ENCODE measurements around the gene PTPRG. TPM values are rescaled to one million over a fixed set of nuclear protein-coding genes. Genes with fewer than 3 reads are reported as not detected.

Gene PTPRG
- total RNA-seq, 2 donors from 2014 or later, result 76.5 to 108 TPM

GRCh38 chr3:61938878-61939549 is 377.6 kb downstream of the PTPRG start:
- no peak overlapping the region for H3K4me3 ChIP-seq (ENCODE audit: low read length)
- H3K27ac ChIP-seq (ENCODE audit: low read depth, low read length), result no peak overlapping the region
- H3K4me1 ChIP-seq (ENCODE audit: control insufficient read depth, insufficient read depth, low read length), result peaks cover 7% of the 10 kb centered on the region
- H3K36me3 ChIP-seq (ENCODE audit: control insufficient read depth, insufficient read depth, low read length), result no peaks in the 10 kb centered on the region
- Mint-ChIP-seq H3K27ac (no peak overlapping the region), H3K9me3 (peaks cover 7% of the 10 kb centered on the region), H3K36me3 (ENCODE audit: low read depth) (peaks cover 22% of the 10 kb centered on the region), H3K27me3 (ENCODE audit: insufficient read depth) (peaks cover 6% of the 10 kb centered on the region), H3K4me3 (no peak overlapping the region), H3K4me1 (peaks cover 15% of the 10 kb centered on the region)
- no peak for DNase-seq
- peaks cover 21% of the 10 kb centered on the region for H3K9me3 ChIP-seq (ENCODE audit: control insufficient read depth, low read length)
- H3K9ac ChIP-seq (ENCODE audit: extremely low read depth, low read length, poor library complexity, severe bottlenecking), result no peak overlapping the region
- 93 to 95% methylated on average over 7 to 9 of the region's 9 CpGs for WGBS, 2 experiments (ENCODE audit: insufficient coverage in 1 of 2, insufficient read length in 1 of 2)
- no peaks in the 10 kb centered on the region for H3K27me3 ChIP-seq (ENCODE audit: control insufficient read depth, insufficient read depth, low read length, poor library complexity, severe bottlenecking)
- TF ChIP-seq CTCF (conservative IDR thresholded peaks at IDR 0.05), result no peak

DNA sequence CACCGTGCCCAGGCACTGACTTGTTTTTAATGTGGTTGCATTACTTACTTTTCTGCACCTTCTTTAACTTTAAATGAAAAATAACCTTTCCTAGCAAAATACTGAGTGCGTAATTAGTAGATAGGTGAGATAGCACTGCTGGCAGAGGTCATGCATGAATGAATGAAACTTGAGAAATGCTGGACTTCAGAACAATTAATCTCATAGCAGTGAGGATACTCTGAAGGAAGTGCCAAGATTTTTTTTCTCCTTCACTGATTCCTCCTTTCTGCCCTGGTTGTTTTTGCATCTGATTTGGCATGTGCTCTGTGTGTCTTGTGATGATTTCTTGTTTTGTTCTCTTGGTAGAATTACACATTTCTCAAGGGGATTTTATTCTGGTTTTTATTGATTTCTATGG is 378.9 kb downstream of the PTPRG start:
- peaks cover 11% of the 10 kb centered on the region for H3K36me3 Mint-ChIP-seq (ENCODE audit: low read depth)
- no peaks in the 10 kb centered on the region for H3K36me3 ChIP-seq (ENCODE audit: control insufficient read depth, insufficient read depth, low read length)
- no peak overlapping the region for H3K9ac ChIP-seq (ENCODE audit: extremely low read depth, low read length, poor library complexity, severe bottlenecking)
- H3K4me1 Mint-ChIP-seq, result peaks cover 23% of the 10 kb centered on the region
- peaks cover 6% of the 10 kb centered on the region for H3K27me3 Mint-ChIP-seq (ENCODE audit: insufficient read depth)
- no peak for TF ChIP-seq CTCF (conservative IDR thresholded peaks at IDR 0.05)
- H3K27ac Mint-ChIP-seq, result no peak overlapping the region
- peaks cover 7% of the 10 kb centered on the region for H3K4me1 ChIP-seq (ENCODE audit: control insufficient read depth, insufficient read depth, low read length)
- no peaks in the 10 kb centered on the region for H3K9me3 Mint-ChIP-seq
- no peaks in the 10 kb centered on the region for H3K27me3 ChIP-seq (ENCODE audit: control insufficient read depth, insufficient read depth, low read length, poor library complexity, severe bottlenecking)
- H3K9me3 ChIP-seq (ENCODE audit: control insufficient read depth, low read length), result peaks cover 10% of the 10 kb centered on the region
- H3K27ac ChIP-seq (ENCODE audit: low read depth, low read length), result no peak overlapping the region
- no peak overlapping the region for H3K4me3 ChIP-seq (ENCODE audit: low read length)
- no peak overlapping the region for H3K4me3 Mint-ChIP-seq
- DNase-seq, result no peak
- 90 to 100% methylated on average over 1 to 2 of the region's 2 CpGs for WGBS, 2 experiments (ENCODE audit: insufficient coverage in 1 of 2, insufficient read length in 1 of 2)

- no peak for DNase-seq
- Histone ChIP-seq H3K4me3 (ENCODE audit: low read length) (no peak overlapping the region), H3K27me3 (ENCODE audit: control insufficient read depth, insufficient read depth, low read length, poor library complexity, severe bottlenecking) (no peaks in the 10 kb centered on the region), H3K9me3 (ENCODE audit: control insufficient read depth, low read length) (peaks cover 10% of the 10 kb centered on the region), H3K9ac (ENCODE audit: extremely low read depth, low read length, poor library complexity, severe bottlenecking) (no peak overlapping the region), H3K27ac (ENCODE audit: low read depth, low read length) (no peak overlapping the region), H3K36me3 (ENCODE audit: control insufficient read depth, insufficient read depth, low read length) (no peaks in the 10 kb centered on the region), H3K4me1 (ENCODE audit: control insufficient read depth, insufficient read depth, low read length) (no peaks in the 10 kb centered on the region)
- no peak for TF ChIP-seq CTCF (conservative IDR thresholded peaks at IDR 0.05)
- no peaks in the 10 kb centered on the region for H3K9me3 Mint-ChIP-seq
- H3K4me1 Mint-ChIP-seq, result peaks cover 33% of the 10 kb centered on the region
- H3K27me3 Mint-ChIP-seq (ENCODE audit: insufficient read depth), result no peaks in the 10 kb centered on the region
- no peak overlapping the region for H3K4me3 Mint-ChIP-seq
- peaks cover 14% of the 10 kb centered on the region for H3K36me3 Mint-ChIP-seq (ENCODE audit: low read depth)
- H3K27ac Mint-ChIP-seq, result no peak overlapping the region
- 86 to 96% methylated on average over 1 to 4 of the region's 4 CpGs for WGBS, 2 experiments (ENCODE audit: insufficient coverage in 1 of 2, insufficient read length in 1 of 2)
Observed at GRCh38 chr3:61943975-61944374, 382.6 kb downstream of the PTPRG start.
